Body of pancreas (tissue), 4 donors: ENCODE data around the gene CCDC170. TPM values are rescaled to one million over a fixed set of nuclear protein-coding genes. Genes with fewer than 3 reads are reported as not detected.
"Not testable (repeated sequence)": the region's sequence is repeated elsewhere in the genome, so short reads cannot be mapped to it uniquely, and the experiment has no call there.

Experiments
- ATAC-seq: fragments of 150-250 bp; one replicate; pipeline ENCODE4 v1.9.1; 2016
- DNase-seq, 4 donors: peaks; one replicate each; pipeline ENCODE4 v3.0.0-alpha.2; 2019
- H3K27ac ChIP-seq, 4 donors: fragments of 200-600 bp; sonication (generic); 1 replicate in 3 of 4; 2 replicates in 1 of 4; pipeline versions ENCODE4 v1.5.1 to v1.6.1; 2016 to 2019; ENCODE audit warnings: mild to moderate bottlenecking in 1 of 4, mixed read lengths in 1 of 4, moderate library complexity in 1 of 4
- H3K27me3 ChIP-seq, 2 donors: fragments of 200-600 bp; sonication (generic); one replicate each; pipeline ENCODE4 v1.6.0; 2016; ENCODE audit warnings: mild to moderate bottlenecking in 1 of 2
- H3K36me3 ChIP-seq, 2 donors: fragments of 200-600 bp; sonication (generic); replicated peaks in 1 of 2; 2 replicates each; pipeline ENCODE4 v1.5.1; 2016; ENCODE audit warnings: low read depth in 2 of 2; ENCODE audit not compliant: insufficient read depth in 1 of 2
- H3K4me1 ChIP-seq: fragments of 200-600 bp; sonication (generic); one replicate; pipeline ENCODE4 v1.6.0; 2016
- H3K4me3 ChIP-seq, 2 donors: fragments of 200-600 bp; sonication (generic); 1 replicate in 1 of 2; 2 replicates in 1 of 2; pipeline ENCODE4 v1.5.1; 2016 to 2019
- H3K9me3 ChIP-seq, 3 donors: fragments of 200-600 bp; sonication (generic); 1 replicate in 2 of 3; 2 replicates in 1 of 3; pipeline ENCODE4 v1.5.1; 2016
- POLR2A ChIP-seq, 3 donors: fragments of 450-650 bp; IDR thresholded peaks; one replicate each; pipeline ENCODE4 v1.6.1; 2016; ENCODE audit warnings: antibody characterized with exemption in 3 of 3, mild to moderate bottlenecking in 2 of 3
- WGBS, 2 donors: methylation state at CpG; one replicate each; pipeline ENCODE4 v1.1.5; 2017; 5-methylcytosine and 5-hydroxymethylcytosine counted together
- intact Hi-C: fragments of 100-400 bp; cut with DNase I; formaldehyde crosslinking; loops from one replicate; pipeline ENCODE4 v1.15.1; 2023
- total RNA-seq, 2 donors: library from RNA; depleted of rRNA; stranded (reverse); fragments of >200 nt; gene quantifications; one replicate each; pipeline ENCODE4 v1.1.0, GENCODE V29; 2016
- TF ChIP-seq, protein P1 (sequence below), 7 experiments: fragments of 450-650 bp in 4 of 7; fragments of 200-600 bp in 3 of 7; sonication (generic) in 3 of 7; IDR thresholded peaks; one replicate each; pipeline ENCODE4 v1.5.1; 2016 to 2019; ENCODE audit warnings: antibody characterized with exemption in 7 of 7

Gene CCDC170
- total RNA-seq, 2 donors from 2014 or later = 2.1 TPM; not detected in 1

DNA sequence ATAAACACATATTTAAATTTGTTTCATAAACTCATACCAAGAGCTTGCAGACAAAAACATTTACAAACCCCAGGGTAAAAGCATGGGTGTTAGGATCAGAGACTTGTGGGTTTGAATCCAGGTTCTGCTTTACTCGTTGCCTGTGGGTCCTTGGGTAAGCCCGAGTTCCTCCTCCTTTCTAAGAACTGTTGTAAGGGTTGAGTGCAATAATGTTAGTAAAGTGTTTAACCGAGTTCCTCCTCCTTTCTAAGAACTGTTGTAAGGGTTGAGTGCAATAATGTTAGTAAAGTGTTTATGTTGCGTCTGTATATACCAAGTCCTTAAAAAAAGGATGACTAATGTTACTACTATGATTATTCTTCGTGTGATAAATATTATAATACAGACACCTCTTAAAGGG lies 18.7 kb downstream of the CCDC170 start:
- Histone ChIP-seq H3K27ac (no peak overlapping the region), H3K4me3 (no peak overlapping the region), H3K36me3 (no peaks in the 10 kb centered on the region), H3K27me3 (no peaks in the 10 kb centered on the region), H3K4me1 (no peaks in the 10 kb centered on the region), H3K9me3 (no peaks in the 10 kb centered on the region)
- no peak for ATAC-seq
- TF ChIP-seq, protein P1, sequence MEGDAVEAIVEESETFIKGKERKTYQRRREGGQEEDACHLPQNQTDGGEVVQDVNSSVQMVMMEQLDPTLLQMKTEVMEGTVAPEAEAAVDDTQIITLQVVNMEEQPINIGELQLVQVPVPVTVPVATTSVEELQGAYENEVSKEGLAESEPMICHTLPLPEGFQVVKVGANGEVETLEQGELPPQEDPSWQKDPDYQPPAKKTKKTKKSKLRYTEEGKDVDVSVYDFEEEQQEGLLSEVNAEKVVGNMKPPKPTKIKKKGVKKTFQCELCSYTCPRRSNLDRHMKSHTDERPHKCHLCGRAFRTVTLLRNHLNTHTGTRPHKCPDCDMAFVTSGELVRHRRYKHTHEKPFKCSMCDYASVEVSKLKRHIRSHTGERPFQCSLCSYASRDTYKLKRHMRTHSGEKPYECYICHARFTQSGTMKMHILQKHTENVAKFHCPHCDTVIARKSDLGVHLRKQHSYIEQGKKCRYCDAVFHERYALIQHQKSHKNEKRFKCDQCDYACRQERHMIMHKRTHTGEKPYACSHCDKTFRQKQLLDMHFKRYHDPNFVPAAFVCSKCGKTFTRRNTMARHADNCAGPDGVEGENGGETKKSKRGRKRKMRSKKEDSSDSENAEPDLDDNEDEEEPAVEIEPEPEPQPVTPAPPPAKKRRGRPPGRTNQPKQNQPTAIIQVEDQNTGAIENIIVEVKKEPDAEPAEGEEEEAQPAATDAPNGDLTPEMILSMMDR (IDR thresholded peaks at IDR 0.05) = no peak
- no peak for TF ChIP-seq POLR2A (IDR thresholded peaks at IDR 0.05)
- 53 to 56% methylated on average over 5 of the region's 5 CpGs for WGBS, 2 donors
- no peak for DNase-seq
- intact Hi-C loops = no loop called here

DNA sequence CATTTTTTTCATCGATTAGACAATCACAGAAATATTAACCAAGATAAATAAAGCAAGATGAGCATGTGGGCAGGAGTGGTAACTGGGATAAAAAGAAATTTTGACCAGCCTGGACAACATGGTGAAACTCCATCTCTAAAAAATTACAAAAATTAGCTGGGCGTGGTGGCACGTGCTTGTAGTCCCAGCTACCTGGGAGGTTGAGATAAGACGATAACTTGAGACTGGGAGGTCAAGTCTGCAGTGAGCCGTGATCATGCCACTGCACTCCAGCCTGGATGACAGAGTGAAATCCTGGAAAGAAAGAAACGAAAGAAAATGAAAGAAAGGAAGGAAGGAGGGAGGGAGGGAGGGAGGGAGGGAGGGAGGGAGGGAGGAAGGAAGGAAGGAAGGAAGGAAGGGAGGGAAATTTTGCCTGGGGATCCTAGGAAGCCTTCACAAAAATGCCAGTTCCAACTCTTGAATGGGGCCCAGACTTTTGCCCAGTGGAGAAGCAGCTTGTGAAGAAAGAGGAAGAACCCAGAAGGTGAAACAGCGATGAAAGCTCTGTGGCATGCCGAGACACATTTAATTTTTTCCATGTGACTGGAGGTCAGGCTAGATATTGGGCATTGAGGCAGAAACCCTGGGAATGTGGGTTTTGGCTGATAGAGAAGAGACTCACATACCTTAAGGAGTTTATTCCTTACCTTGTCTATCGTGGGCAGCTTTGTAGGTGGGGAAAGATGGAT lies 20.3 kb downstream of the CCDC170 start:
- no peak for DNase-seq
- TF ChIP-seq, protein P1 (IDR thresholded peaks at IDR 0.05) = no peak
- no peak for TF ChIP-seq POLR2A (IDR thresholded peaks at IDR 0.05)
- intact Hi-C loops = no loop called here
- no peaks in the 10 kb centered on the region for H3K36me3 ChIP-seq
- H3K4me3 ChIP-seq = no peak overlapping the region
- ATAC-seq = no peak
- no peak overlapping the region for H3K27ac ChIP-seq
- H3K9me3 ChIP-seq = no peaks in the 10 kb centered on the region
- 71 to 78% methylated on average over 9 of the region's 9 CpGs for WGBS, 2 donors
- H3K27me3 ChIP-seq = no peaks in the 10 kb centered on the region
- no peaks in the 10 kb centered on the region for H3K4me1 ChIP-seq

DNA sequence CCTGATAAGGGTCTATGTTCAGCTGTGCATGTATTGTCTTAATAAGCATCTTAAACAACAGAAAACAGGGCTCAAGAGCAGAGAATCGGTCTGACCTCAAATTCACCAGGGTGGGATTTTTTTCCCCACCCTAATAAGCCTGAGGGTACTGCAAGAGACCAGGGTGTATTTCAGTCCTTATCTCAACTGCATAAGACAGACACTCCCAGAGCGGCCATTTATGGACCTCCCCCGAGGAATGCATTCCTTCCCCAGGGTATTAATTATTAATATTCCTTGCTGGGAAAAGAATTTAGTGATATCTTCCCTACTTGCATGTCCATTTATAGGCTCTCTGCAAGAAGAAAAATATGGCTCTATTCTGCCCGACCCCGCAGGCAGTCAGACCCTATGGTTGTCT lies 25.2 kb downstream of the CCDC170 start:
- intact Hi-C loops, H3K27ac ChIP-seq, H3K4me1 ChIP-seq, ATAC-seq, H3K4me3 ChIP-seq, H3K27me3 ChIP-seq, H3K9me3 ChIP-seq, DNase-seq, H3K36me3 ChIP-seq: not testable (repeated sequence)
- 66 to 84% methylated on average over 5 of the region's 5 CpGs for WGBS, 2 donors

DNA sequence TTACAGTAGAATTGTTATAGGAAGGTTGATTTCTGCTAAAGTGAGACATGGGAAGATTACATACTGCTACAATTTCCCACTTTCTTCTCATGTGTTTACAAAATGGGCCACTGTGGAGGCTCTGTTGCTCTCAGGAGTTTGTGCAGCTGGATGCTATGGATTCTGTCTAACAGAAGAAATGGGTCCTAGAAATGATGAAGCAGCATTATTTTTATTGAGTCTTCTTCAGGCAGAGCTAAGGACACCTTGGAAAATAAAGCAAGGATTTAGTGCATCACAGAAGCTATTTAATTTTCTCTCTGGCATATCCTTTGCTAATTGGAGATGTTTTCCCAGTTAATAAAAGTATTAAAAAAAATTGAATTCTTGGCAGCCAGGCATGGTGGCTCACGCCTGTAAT lies 29.2 kb downstream of the CCDC170 start:
- DNase-seq (no peak), ATAC-seq (no peak)
- no peaks in the 10 kb centered on the region for H3K27me3 ChIP-seq
- WGBS, 2 donors = 44 to 57% methylated on average over 1 of the region's 1 CpG
- no peak overlapping the region for H3K4me3 ChIP-seq
- intact Hi-C loops = no loop called here
- no peak for TF ChIP-seq POLR2A (IDR thresholded peaks at IDR 0.05)
- TF ChIP-seq, protein P1 (IDR thresholded peaks at IDR 0.05) = no peak
- no peak overlapping the region for H3K27ac ChIP-seq
- H3K4me1 ChIP-seq = no peaks in the 10 kb centered on the region
- peaks cover 0 to 4% (median 0%) of the 10 kb centered on the region in 3 donors for H3K9me3 ChIP-seq
- no peaks in the 10 kb centered on the region for H3K36me3 ChIP-seq

DNA sequence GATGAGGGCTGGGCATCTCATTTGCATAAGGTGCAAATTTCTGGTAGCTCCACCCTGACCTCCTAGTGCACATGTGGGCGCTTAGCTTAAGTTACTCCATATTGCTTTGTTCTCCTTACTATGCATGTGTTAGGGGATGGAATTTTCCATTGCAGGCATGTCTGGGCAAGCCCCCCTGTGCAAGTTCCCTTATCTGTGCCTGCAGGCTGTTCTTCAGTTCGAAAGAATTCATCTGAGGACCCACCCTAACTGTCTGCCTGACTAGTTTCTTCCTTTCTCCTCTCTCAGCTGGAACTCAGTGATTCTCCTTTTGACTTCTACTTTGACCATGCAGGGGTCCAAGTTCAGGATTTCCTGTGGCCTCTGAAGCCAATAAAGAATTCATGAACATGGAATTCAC lies 30.2 kb downstream of the CCDC170 start:
- ATAC-seq (no peak), DNase-seq (no peak)
- Histone ChIP-seq H3K27ac (no peak overlapping the region), H3K27me3 (no peaks in the 10 kb centered on the region), H3K4me3 (no peak overlapping the region), H3K36me3 (no peaks in the 10 kb centered on the region), H3K9me3 (peaks cover 0 to 4% (median 0%) of the 10 kb centered on the region in 3 donors), H3K4me1 (no peaks in the 10 kb centered on the region)
- WGBS, 2 donors = 49 to 51% methylated on average over 2 of the region's 2 CpGs
- TF ChIP-seq, protein P1 (IDR thresholded peaks at IDR 0.05) = no peak
- TF ChIP-seq POLR2A (IDR thresholded peaks at IDR 0.05) = no peak
- intact Hi-C loops = no loop called here
